HCT116 (cell line): ENCODE results near the gene CAB39L. TPM values are rescaled to one million over a fixed set of nuclear protein-coding genes. Genes with fewer than 3 reads are reported as not detected.
"Not testable (repeated sequence)": the region's sequence is repeated elsewhere in the genome, so short reads cannot be mapped to it uniquely, and the experiment has no call there.

Experiments used
- ATAC-seq: fragments of 200-7000 bp; cut with Tn5 transposase; 2 replicates; pipeline ENCODE4 v1.9.1; 2020; ENCODE audit warnings: mild to moderate bottlenecking, moderate library complexity
- BruUV-seq: library from RNA; stranded (reverse); fragments of 400-500 nt; replicated peaks from 2 replicates; lab custom pipeline; 2021; lab: Mats Ljungman, UMichigan
- CTCF ChIA-PET: fragments of 300-600 bp; sonication (Branson Sonifier 250); formaldehyde crosslinking; loops from one replicate; lab custom pipeline; 2021; ENCODE audit warnings: antibody characterized with exemption; lab: Charles Lee
- POLR2A ChIA-PET: fragments of 300-600, 350-600 bp; sonication (Branson Sonifier 250); formaldehyde crosslinking; loops from one replicate; lab custom pipeline; 2021; ENCODE audit warnings: antibody characterized with exemption; lab: Charles Lee
- RAD21 ChIA-PET, 2 experiments: fragments of 300-600 bp; sonication (Branson Sonifier 250); formaldehyde crosslinking; loops; one replicate each; lab custom pipeline; 2023; ENCODE audit warnings: low total read pairs in 2 of 2; ENCODE audit not compliant: uncharacterized antibody in 2 of 2, unreplicated experiment in 2 of 2, low non-redundant PET in 1 of 2; lab: Charles Lee
- DNase-seq: peaks from one replicate; pipeline ENCODE4 v3.0.0-alpha.2; 2010; ENCODE audit warnings: low read depth, low spot score
- H2AFZ ChIP-seq: fragments of 200-600 bp; shearing (Covaris generic), sonication (generic); 2 replicates; pipeline ENCODE4 v1.6.1; 2017; ENCODE audit warnings: low read depth, mixed run types, mixed read lengths, antibody characterized with exemption, low read length; ENCODE audit not compliant: poor library complexity, severe bottlenecking
- H3K27ac ChIP-seq: 2 replicates; pipeline ENCODE4 v1.5.1; 2012; ENCODE audit warnings: low read depth, low read length
- H3K27me3 ChIP-seq: fragments of 200-600 bp; sonication (generic); 2 replicates; pipeline ENCODE4 v1.6.1; 2016; ENCODE audit warnings: mixed run types, low read length, mixed read lengths; ENCODE audit not compliant: insufficient read depth
- H3K36me3 ChIP-seq, 2 experiments: fragments of 200-500 bp in 1 of 2; fragments of 200-600 bp in 1 of 2; sonication (Bioruptor generic) in 1 of 2; sonication (generic) in 1 of 2; 2 replicates each; pipeline versions ENCODE4 v1.5.1 to v1.6.1; 2014 to 2016; ENCODE audit warnings: low read length in 2 of 2, inconsistent platforms in 1 of 2, mixed read lengths in 1 of 2, mixed run types in 1 of 2; ENCODE audit not compliant: insufficient read depth in 2 of 2, control insufficient read depth in 1 of 2
- H3K4me1 ChIP-seq, 2 experiments: fragments of 200-600 bp in 1 of 2; sonication (generic) in 1 of 2; 2 replicates each; pipeline versions ENCODE4 v1.5.1 to v1.6.1; 2012 to 2017; ENCODE audit warnings: low read length in 2 of 2, inconsistent platforms in 1 of 2, mild to moderate bottlenecking in 1 of 2, mixed read lengths in 1 of 2, mixed run types in 1 of 2, moderate library complexity in 1 of 2; ENCODE audit not compliant: insufficient read depth in 2 of 2, control insufficient read depth in 1 of 2
- H3K4me2 ChIP-seq: fragments of 200-600 bp; sonication (generic); 2 replicates; pipeline ENCODE4 v1.6.1; 2017; ENCODE audit warnings: mixed run types, low read length, mixed read lengths
- H3K4me3 ChIP-seq, 2 experiments: fragments of 200-600 bp in 1 of 2; sonication (generic) in 1 of 2; replicated peaks in 1 of 2; 2 replicates each; pipeline ENCODE4 v1.5.1; 2011 to 2016; ENCODE audit warnings: low read length in 2 of 2, control low read depth in 1 of 2, low read depth in 1 of 2, mild to moderate bottlenecking in 1 of 2, mixed read lengths in 1 of 2, mixed run types in 1 of 2
- H3K79me2 ChIP-seq: fragments of 200-600 bp; sonication (generic); 2 replicates; pipeline ENCODE4 v1.6.1; 2017; ENCODE audit warnings: mild to moderate bottlenecking, mixed run types, low read length, moderate library complexity, mixed read lengths; ENCODE audit not compliant: insufficient read depth
- H3K9ac ChIP-seq: fragments of 200-600 bp; sonication (generic); 2 replicates; pipeline ENCODE4 v1.6.1; 2016; ENCODE audit warnings: low read length, mixed read lengths
- H3K9me2 ChIP-seq: fragments of 200-600 bp; sonication (generic), shearing (Covaris generic); 2 replicates; pipeline ENCODE4 v1.6.1; 2017; ENCODE audit warnings: mixed run types, mild to moderate bottlenecking, moderate library complexity; ENCODE audit not compliant: insufficient read depth
- H3K9me3 ChIP-seq, 2 experiments: fragments of 200-500 bp in 1 of 2; fragments of 200-600 bp in 1 of 2; sonication (Bioruptor generic) in 1 of 2; sonication (generic) in 1 of 2; 2 replicates each; pipeline ENCODE4 v1.6.1; 2014 to 2017; ENCODE audit warnings: low read length in 2 of 2, mixed read lengths in 2 of 2, inconsistent platforms in 1 of 2, low read depth in 1 of 2, mild to moderate bottlenecking in 1 of 2, mixed run types in 1 of 2, moderate library complexity in 1 of 2; ENCODE audit not compliant: control insufficient read depth in 1 of 2, insufficient read depth in 1 of 2
- H4K20me1 ChIP-seq: fragments of 200-600 bp; sonication (generic), shearing (Covaris generic); 2 replicates; pipeline ENCODE4 v1.6.1; 2017; ENCODE audit warnings: mixed run types, mild to moderate bottlenecking, moderate library complexity; ENCODE audit not compliant: insufficient read depth
- ELF1 ChIP-seq: IDR thresholded peaks from 2 replicates; pipeline ENCODE4 v1.6.1; 2012; ENCODE audit warnings: low read depth, borderline replicate concordance
- POLR2AphosphoS5 ChIP-seq: IDR thresholded peaks from 2 replicates; pipeline ENCODE4 v1.6.1; 2011; ENCODE audit warnings: mild to moderate bottlenecking, low read depth, low read length, moderate library complexity
- SIN3A ChIP-seq: IDR thresholded peaks from 2 replicates; pipeline ENCODE4 v1.6.1; 2012; ENCODE audit warnings: low read depth
- intact Hi-C: fragments of 100-400 bp; cut with micrococcal nuclease; formaldehyde crosslinking; loops from 2 replicates; pipeline ENCODE4 v1.10.0; 2022
- total RNA-seq: library from RNA; stranded (reverse); gene quantifications from one replicate; pipeline ENCODE4 v1.2.1, GENCODE V29; 2021; ENCODE audit not compliant: unreplicated experiment
- TF ChIP-seq, protein P1 (sequence below): IDR thresholded peaks from 2 replicates; pipeline ENCODE4 v1.6.1; 2012

The CAB39L gene
- total RNA-seq, 1 experiment from 2014 or later: 6.1 TPM

- ChIA-PET POLR2A (no interaction called here), CTCF (no interaction called here), RAD21 (no interaction called here)
- H3K36me3 ChIP-seq: no peaks in the 10 kb centered on the region
- H2AFZ ChIP-seq: no peak overlapping the region
- H3K9me3 ChIP-seq: no peaks in the 10 kb centered on the region
- DNase-seq: no peak
- H4K20me1 ChIP-seq: no peaks in the 10 kb centered on the region
- intact Hi-C loops: loop anchor here (10.0 kb wide), 1 partner anchor 1945 kb away; no protein-coding TSS in a partner anchor
- no peak overlapping the region for H3K4me3 ChIP-seq
- no peak for ATAC-seq
- no peaks in the 10 kb centered on the region for H3K4me1 ChIP-seq
- H3K9me2 ChIP-seq: no peaks in the 10 kb centered on the region
- H3K9ac ChIP-seq: no peak overlapping the region
- no peak overlapping the region for H3K4me2 ChIP-seq
- TF ChIP-seq SIN3A: no peak
- no peak for TF ChIP-seq POLR2AphosphoS5
- TF ChIP-seq ELF1: no peak
- TF ChIP-seq, protein P1, sequence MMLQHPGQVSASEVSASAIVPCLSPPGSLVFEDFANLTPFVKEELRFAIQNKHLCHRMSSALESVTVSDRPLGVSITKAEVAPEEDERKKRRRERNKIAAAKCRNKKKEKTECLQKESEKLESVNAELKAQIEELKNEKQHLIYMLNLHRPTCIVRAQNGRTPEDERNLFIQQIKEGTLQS: no peak
- BruUV-seq: no TSS peak
- H3K79me2 ChIP-seq: no peaks in the 10 kb centered on the region
- no peaks in the 10 kb centered on the region for H3K27me3 ChIP-seq
- H3K27ac ChIP-seq: no peak overlapping the region
These were observed 113.9 kb downstream of the CAB39L start for GRCh38 chr13:49329831-49330545.

- H3K27me3 ChIP-seq, H2AFZ ChIP-seq, H3K9me2 ChIP-seq, CTCF ChIA-PET, H3K9ac ChIP-seq, H3K79me2 ChIP-seq, H3K9me3 ChIP-seq, DNase-seq, H4K20me1 ChIP-seq, BruUV-seq, H3K4me2 ChIP-seq, ATAC-seq, H3K4me3 ChIP-seq, H3K36me3 ChIP-seq, H3K27ac ChIP-seq, POLR2A ChIA-PET, RAD21 ChIA-PET, H3K4me1 ChIP-seq: not testable (repeated sequence)
- intact Hi-C loops: loop anchor here (10.0 kb wide), 1 partner anchor 1948 kb away; no protein-coding TSS in a partner anchor
These were observed 116.7 kb downstream of the CAB39L start for GRCh38 chr13:49327145-49327544.
